H9 (cell line): ENCODE measurements around the gene ASB18. TPM values are rescaled to one million over a fixed set of nuclear protein-coding genes. Genes with fewer than 3 reads are reported as not detected.

Source experiments
- DNase-seq: peaks from one replicate; pipeline ENCODE4 v3.0.0-alpha.2; 2017
- H2AFZ ChIP-seq: one replicate; pipeline ENCODE4 v1.6.1; 2013; ENCODE audit warnings: mild to moderate bottlenecking, low read length, control low read depth, moderate library complexity
- H2AK5ac ChIP-seq: 2 replicates; pipeline ENCODE4 v1.6.1; 2013; ENCODE audit warnings: low read length, control low read depth, mixed read lengths; ENCODE audit not compliant: insufficient read length
- H2BK120ac ChIP-seq: one replicate; pipeline ENCODE4 v1.6.1; 2013; ENCODE audit warnings: low read depth, mild to moderate bottlenecking, low read length, control low read depth, inconsistent platforms; ENCODE audit not compliant: poor library complexity, severe bottlenecking
- H2BK12ac ChIP-seq: 2 replicates; pipeline ENCODE4 v1.6.1; 2013; ENCODE audit warnings: low read length, control low read depth, mixed read lengths, low read depth; ENCODE audit not compliant: insufficient read length
- H2BK15ac ChIP-seq: 2 replicates; pipeline ENCODE4 v1.6.1; 2013; ENCODE audit warnings: low read depth, low read length, control low read depth
- H2BK20ac ChIP-seq: one replicate; pipeline ENCODE4 v1.6.1; 2013; ENCODE audit warnings: low read depth, mild to moderate bottlenecking, low read length, control low read depth, inconsistent platforms; ENCODE audit not compliant: poor library complexity, severe bottlenecking
- H2BK5ac ChIP-seq: 2 replicates; pipeline ENCODE4 v1.6.1; 2013; ENCODE audit warnings: low read length, control low read depth, mixed read lengths; ENCODE audit not compliant: insufficient read length
- H3K14ac ChIP-seq: 2 replicates; pipeline ENCODE4 v1.6.1; 2013; ENCODE audit warnings: low read length, control low read depth; ENCODE audit not compliant: insufficient read depth
- H3K18ac ChIP-seq: 2 replicates; pipeline ENCODE4 v1.6.1; 2013; ENCODE audit warnings: low read depth, mild to moderate bottlenecking, mixed read lengths, low read length, control low read depth; ENCODE audit not compliant: insufficient read length
- H3K23ac ChIP-seq: 2 replicates; pipeline ENCODE4 v1.6.1; 2013; ENCODE audit warnings: low read length, control low read depth, mixed read lengths, low read depth; ENCODE audit not compliant: insufficient read length
- H3K23me2 ChIP-seq: 2 replicates; pipeline ENCODE4 v1.6.1; 2013; ENCODE audit warnings: low read depth, mild to moderate bottlenecking, mixed read lengths, low read length, control low read depth; ENCODE audit not compliant: insufficient read length, poor library complexity, severe bottlenecking
- H3K27ac ChIP-seq: 2 replicates; pipeline ENCODE4 v1.5.1; 2013; ENCODE audit warnings: low read length, control low read depth, mixed read lengths, low read depth; ENCODE audit not compliant: insufficient read length
- H3K27me3 ChIP-seq: 2 replicates; pipeline ENCODE4 v1.6.1; 2013; ENCODE audit warnings: low read length, control low read depth, inconsistent platforms; ENCODE audit not compliant: insufficient read depth
- H3K4ac ChIP-seq: 2 replicates; pipeline ENCODE4 v1.6.1; 2013; ENCODE audit warnings: low read depth, mild to moderate bottlenecking, control low read depth, inconsistent platforms, low read length, moderate library complexity
- H3K4me1 ChIP-seq: 2 replicates; pipeline ENCODE4 v1.6.1; 2013; ENCODE audit warnings: low read length, control low read depth, inconsistent platforms; ENCODE audit not compliant: insufficient read depth
- H3K4me2 ChIP-seq: 2 replicates; pipeline ENCODE4 v1.6.1; 2013; ENCODE audit warnings: low read length, control low read depth, mixed read lengths; ENCODE audit not compliant: insufficient read length, insufficient read depth
- H3K56ac ChIP-seq: 2 replicates; pipeline ENCODE4 v1.6.1; 2013; ENCODE audit warnings: low read depth, mild to moderate bottlenecking, mixed read lengths, low read length, control low read depth; ENCODE audit not compliant: insufficient read length
- H3K79me1 ChIP-seq: 2 replicates; pipeline ENCODE4 v1.6.1; 2013; ENCODE audit warnings: low read depth, mild to moderate bottlenecking, moderate library complexity, low read length, control low read depth, inconsistent platforms; ENCODE audit not compliant: insufficient read depth, poor library complexity, severe bottlenecking
- H3K79me2 ChIP-seq: 2 replicates; pipeline ENCODE4 v1.6.1; 2013; ENCODE audit warnings: low read length, control low read depth, inconsistent platforms; ENCODE audit not compliant: insufficient read depth
- H3K9ac ChIP-seq: 2 replicates; pipeline ENCODE4 v1.6.1; 2013; ENCODE audit warnings: low read length, control low read depth, mixed read lengths; ENCODE audit not compliant: insufficient read length; ENCODE audit errors: extremely low read depth
- H3K9me3 ChIP-seq: one replicate; pipeline ENCODE4 v1.6.1; 2013; ENCODE audit warnings: low read depth, low read length, inconsistent platforms; ENCODE audit not compliant: control insufficient read depth
- H3T11ph ChIP-seq: one replicate; pipeline ENCODE4 v1.6.1; 2013; ENCODE audit warnings: mild to moderate bottlenecking, low read length, control low read depth, inconsistent platforms
- H4K20me1 ChIP-seq: one replicate; pipeline ENCODE4 v1.6.1; 2013; ENCODE audit not compliant: control insufficient read depth, insufficient read length, insufficient read depth
- H4K5ac ChIP-seq: 2 replicates; pipeline ENCODE4 v1.6.1; 2013; ENCODE audit warnings: low read depth, mild to moderate bottlenecking, mixed read lengths, low read length, control low read depth; ENCODE audit not compliant: insufficient read length
- H4K8ac ChIP-seq: replicated peaks from 2 replicates; pipeline ENCODE4 v1.6.1; 2013; ENCODE audit warnings: low read length, control low read depth, mixed read lengths, low read depth; ENCODE audit not compliant: insufficient read length
- H4K91ac ChIP-seq: 2 replicates; pipeline ENCODE4 v1.6.1; 2013; ENCODE audit warnings: low read depth, mild to moderate bottlenecking, moderate library complexity, mixed read lengths, low read length, control low read depth; ENCODE audit not compliant: insufficient read length
- H3K27ac Mint-ChIP-seq, 3 experiments: 2 replicates in 2 of 3; 3 replicates in 1 of 3; pipeline ENCODE4 v1.8.0; 2020 to 2021; ENCODE audit warnings: mixed read lengths in 3 of 3, mild to moderate bottlenecking in 1 of 3, moderate library complexity in 1 of 3
- H3K27me3 Mint-ChIP-seq: 2 replicates; pipeline ENCODE4 v1.8.0; 2021; ENCODE audit warnings: low read depth, mild to moderate bottlenecking, moderate library complexity, mixed read lengths
- H3K36me3 Mint-ChIP-seq, 3 experiments: 2 replicates in 2 of 3; 3 replicates in 1 of 3; pipeline ENCODE4 v1.8.0; 2020 to 2021; ENCODE audit warnings: low read depth in 3 of 3, mixed read lengths in 3 of 3; ENCODE audit not compliant: insufficient read depth in 1 of 3
- H3K4me1 Mint-ChIP-seq, 2 experiments: 2 replicates each; pipeline ENCODE4 v1.8.0; 2020; ENCODE audit warnings: mixed read lengths in 2 of 2
- H3K4me3 Mint-ChIP-seq, 2 experiments: 2 replicates in 1 of 2; 3 replicates in 1 of 2; pipeline ENCODE4 v1.8.0; 2020 to 2021; ENCODE audit warnings: mild to moderate bottlenecking in 2 of 2, mixed read lengths in 2 of 2, moderate library complexity in 1 of 2
- H3K9me3 Mint-ChIP-seq, 2 experiments: 2 replicates in 1 of 2; 3 replicates in 1 of 2; pipeline ENCODE4 v1.8.0; 2020; ENCODE audit warnings: mild to moderate bottlenecking in 2 of 2, mixed read lengths in 2 of 2, moderate library complexity in 1 of 2
- CTCF ChIP-seq: fragments of 200-600 bp; sonication (generic); conservative IDR thresholded peaks from 3 replicates; pipeline ENCODE4 v1.8.0; 2021; ENCODE audit warnings: antibody characterized with exemption, mild to moderate bottlenecking
- WGBS: extraction: QIAGEN DNeasy Blood & Tissue Kit; methylation state at CpG from one replicate; pipeline ENCODE4 v1.1.7; 2013; ENCODE audit warnings: missing lambda C conversion rate, low lambda C conversion rate, mixed read lengths; ENCODE audit not compliant: insufficient read length; ENCODE audit errors: extremely low coverage; 5-methylcytosine and 5-hydroxymethylcytosine counted together
- total RNA-seq: library from RNA; stranded (reverse); gene quantifications from 2 replicates; pipeline ENCODE4 v1.2.1, GENCODE V29; 2021

The ASB18 gene
- total RNA-seq, 1 experiment from 2014 or later, result not detected

- Histone ChIP-seq H4K5ac (no peak overlapping the region), H3K18ac (no peak overlapping the region), H2BK12ac (no peak overlapping the region), H4K8ac (no peak overlapping the region), H3K56ac (no peak overlapping the region), H3K27me3 (peaks cover 47% of the 10 kb centered on the region), H3T11ph (no peak overlapping the region), H4K20me1 (no peaks in the 10 kb centered on the region), H2BK5ac (no peak overlapping the region), H3K4ac (no peak overlapping the region), H3K27ac (no peak overlapping the region), H3K23ac (no peak overlapping the region), H2BK15ac (no peak overlapping the region), H3K79me2 (no peaks in the 10 kb centered on the region), H3K79me1 (no peaks in the 10 kb centered on the region), H3K4me1 (peaks cover 16% of the 10 kb centered on the region; the same call in 1 of the 2 replicates), H2AK5ac (no peak overlapping the region), H3K14ac (no peak overlapping the region), H4K91ac (no peak overlapping the region), H2BK120ac (no peak overlapping the region), H3K4me2 (no peak overlapping the region), H3K9ac (no peak overlapping the region), H3K9me3 (no peaks in the 10 kb centered on the region), H2BK20ac (no peak overlapping the region), H2AFZ (no peak overlapping the region), H3K23me2 (peaks cover 26% of the 10 kb centered on the region)
- H3K36me3 Mint-ChIP-seq, result peaks cover 0 to 2% (median 0%) of the 10 kb centered on the region in 3 experiments; a peak in 1 of 7 replicates
- no peak overlapping the region for H3K27ac Mint-ChIP-seq
- peak; percentile 93 for TF ChIP-seq CTCF
- peaks cover 96% of the 10 kb centered on the region for H3K27me3 Mint-ChIP-seq
- 0 out of 5 replicates have a peak overlapping the region, but pooled peaks of 1 of the 2 experiments have one; percentile 34 for H3K4me3 Mint-ChIP-seq
- H3K4me1 Mint-ChIP-seq, result peaks cover 35 to 48% of the 10 kb centered on the region in 2 experiments
- DNase-seq, result no peak
- no CpG with 5 or more reads among the region's 7 CpGs for WGBS
- peaks cover 3 to 15% of the 10 kb centered on the region in 2 experiments; a peak in 2 of 5 replicates for H3K9me3 Mint-ChIP-seq
Measured at GRCh38 chr2:236176417-236176816, 87.8 kb downstream of the ASB18 start.
